Astrocyte of the hippocampus (primary cell): ENCODE data around the gene MRPL55.

Experiments
- DNase-seq: peaks from one replicate; pipeline ENCODE4 v3.0.0; 2011; ENCODE audit warnings: low read depth, low spot score

MRPL55 gene

DNA sequence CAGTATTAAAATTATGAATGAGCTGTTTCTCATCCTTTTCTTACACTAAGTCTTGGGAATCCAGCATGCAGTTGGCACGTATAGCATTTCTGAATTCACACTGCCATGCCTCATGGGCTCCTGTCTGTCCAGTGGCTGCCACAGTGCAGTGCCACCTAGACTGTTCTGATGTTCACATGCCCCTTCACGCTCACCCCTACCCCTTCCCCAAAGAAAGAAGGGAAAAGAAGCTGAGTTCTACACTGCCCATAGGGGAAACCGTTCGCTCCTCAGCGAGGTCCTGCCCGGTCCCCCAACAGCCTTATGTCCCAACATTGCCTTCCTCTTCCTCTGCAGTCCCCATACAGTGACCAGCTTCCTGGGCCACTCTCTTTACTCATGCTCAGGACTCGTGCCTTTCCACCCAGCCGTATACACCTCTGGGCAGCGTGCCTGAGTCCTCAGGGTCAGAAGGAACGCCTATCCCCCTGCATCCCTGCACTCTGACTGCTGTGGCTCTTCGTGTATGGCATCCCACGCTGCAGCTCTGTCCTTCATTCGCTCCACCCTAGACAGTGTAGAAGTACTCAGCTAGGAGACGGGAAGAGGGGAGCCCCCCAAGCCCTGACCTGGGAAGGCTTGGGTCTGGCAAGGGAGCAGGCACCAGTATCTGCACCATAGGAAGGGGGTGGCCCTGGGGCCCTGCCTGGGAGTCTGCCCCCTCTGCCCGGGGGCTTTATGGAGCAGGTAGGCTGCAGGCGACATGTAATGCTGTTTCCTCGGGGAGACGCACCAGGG, 50.7 kb downstream of the MRPL55 start:
- DNase-seq = no peak
